ENCODE results near the gene MMP25.

MMP25 gene

GRCh38 chr16:3015865-3016521 is 30.4 kb upstream of the MMP25 start:
- DNase-seq (ENCODE audit: extremely low read depth in 1 of 2, low read depth in 1 of 2), result no peak

- no peak for DNase-seq (ENCODE audit: extremely low read depth in 1 of 2, low read depth in 1 of 2)
These were observed 29.0 kb upstream of the MMP25 start for GRCh38 chr16:3017344-3017743.

GRCh38 chr16:3017794-3018506 is 28.4 kb upstream of the MMP25 start, which contains the start of gene CLDN6:
TSS of gene CLDN6 (minus strand) at chr16:3018183. CDS start at chr16:3016021, 2,162 bp downstream.
- no peak for DNase-seq (ENCODE audit: extremely low read depth in 1 of 2, low read depth in 1 of 2)

- no peak for DNase-seq (ENCODE audit: extremely low read depth in 1 of 2, low read depth in 1 of 2)
These were observed 26.6 kb upstream of the MMP25 start for GRCh38 chr16:3019594-3020246.

GRCh38 chr16:3020247-3020603 is 26.1 kb upstream of the MMP25 start, which contains the start of gene TNFRSF12A:
TSS of gene TNFRSF12A (plus strand) at chr16:3020368. CDS start at chr16:3020398, 30 bp downstream.
- DNase-seq (ENCODE audit: extremely low read depth in 1 of 2, low read depth in 1 of 2), result peak in 1 of 2 donors; percentile 54

- peak; percentile 54 to 57 for DNase-seq (ENCODE audit: extremely low read depth in 1 of 2, low read depth in 1 of 2)
These were observed 25.5 kb upstream of the MMP25 start for GRCh38 chr16:3020604-3021448.

GRCh38 chr16:3021449-3022207 is 24.7 kb upstream of the MMP25 start:
- peak; percentile 63 for DNase-seq (ENCODE audit: extremely low read depth in 1 of 2, low read depth in 1 of 2)

GRCh38 chr16:3022208-3022683 is 24.1 kb upstream of the MMP25 start:
- DNase-seq (ENCODE audit: extremely low read depth in 1 of 2, low read depth in 1 of 2), result peak; percentile 59 to 78

- no peak for DNase-seq (ENCODE audit: extremely low read depth in 1 of 2, low read depth in 1 of 2)
These were observed 23.5 kb upstream of the MMP25 start for GRCh38 chr16:3022684-3023414.

- no peak for DNase-seq (ENCODE audit: extremely low read depth in 1 of 2, low read depth in 1 of 2)
These were observed 23.0 kb upstream of the MMP25 start for GRCh38 chr16:3023415-3023668.

GRCh38 chr16:3023669-3024478 is 22.5 kb upstream of the MMP25 start, which contains the start of the genes HCFC1R1 and THOC6:
TSS of gene HCFC1R1 (minus strand) at chr16:3023942. CDS start at chr16:3023941, 1 bp downstream.
TSS of gene THOC6 (plus strand) at chr16:3024035. CDS start at chr16:3024327, 292 bp downstream.
- peak; percentile 88 to 91 for DNase-seq (ENCODE audit: extremely low read depth in 1 of 2, low read depth in 1 of 2)

- no peak for DNase-seq (ENCODE audit: extremely low read depth in 1 of 2, low read depth in 1 of 2)
These were observed 21.0 kb upstream of the MMP25 start for GRCh38 chr16:3025032-3026002.

GRCh38 chr16:3026003-3026378 is 20.4 kb upstream of the MMP25 start:
- no peak for DNase-seq (ENCODE audit: extremely low read depth in 1 of 2, low read depth in 1 of 2)

GRCh38 chr16:3026609-3027488 is 19.5 kb upstream of the MMP25 start:
- no peak for DNase-seq (ENCODE audit: extremely low read depth in 1 of 2, low read depth in 1 of 2)

- DNase-seq (ENCODE audit: extremely low read depth in 1 of 2, low read depth in 1 of 2), result no peak
These were observed 18.9 kb upstream of the MMP25 start for GRCh38 chr16:3027489-3027795.

- DNase-seq (ENCODE audit: extremely low read depth in 1 of 2, low read depth in 1 of 2), result peak; percentile 68 to 85
These were observed 18.2 kb upstream of the MMP25 start for GRCh38 chr16:3027983-3028715.

All from activated CD8-positive, alpha-beta memory T cell treated with anti-CD3 and anti-CD28 coated beads for 1 hour (primary cell).